Trophoblast cell (in vitro differentiated cells and primary cell): Measurements from ENCODE around the gene NDRG3.

ENCODE experiments used
- DNase-seq, 2 donors: peaks; one replicate each; pipeline ENCODE4 v3.0.0-alpha.2; 2016
- H2AFZ ChIP-seq: 2 replicates; pipeline ENCODE4 v1.6.1; 2013; ENCODE audit warnings: low read length, moderate library complexity, mild to moderate bottlenecking; ENCODE audit not compliant: insufficient read depth, poor library complexity
- H2AK5ac ChIP-seq: 2 replicates; pipeline ENCODE4 v1.6.1; 2013; ENCODE audit warnings: mild to moderate bottlenecking, low read length
- H2BK120ac ChIP-seq: 2 replicates; pipeline ENCODE4 v1.6.1; 2013; ENCODE audit warnings: low read length, mild to moderate bottlenecking, moderate library complexity; ENCODE audit not compliant: insufficient read depth, poor library complexity
- H2BK12ac ChIP-seq: 2 replicates; pipeline ENCODE4 v1.6.1; 2013; ENCODE audit warnings: mild to moderate bottlenecking, low read length, moderate library complexity
- H2BK5ac ChIP-seq: 2 replicates; pipeline ENCODE4 v1.6.1; 2013; ENCODE audit warnings: low read length, low read depth, moderate library complexity, mild to moderate bottlenecking; ENCODE audit not compliant: poor library complexity
- H3K14ac ChIP-seq: 2 replicates; pipeline ENCODE4 v1.6.1; 2013; ENCODE audit warnings: mild to moderate bottlenecking, low read length
- H3K18ac ChIP-seq: 2 replicates; pipeline ENCODE4 v1.6.1; 2013; ENCODE audit warnings: mild to moderate bottlenecking, low read length
- H3K23ac ChIP-seq: 2 replicates; pipeline ENCODE4 v1.6.1; 2013; ENCODE audit warnings: low read length
- H3K27ac ChIP-seq: 2 replicates; pipeline ENCODE4 v1.5.1; 2013; ENCODE audit warnings: low read depth, mild to moderate bottlenecking, inconsistent platforms, low read length, moderate library complexity
- H3K27me3 ChIP-seq: 2 replicates; pipeline ENCODE4 v1.6.1; 2013; ENCODE audit warnings: inconsistent platforms, mild to moderate bottlenecking, low read length, moderate library complexity; ENCODE audit not compliant: insufficient read depth
- H3K36me3 ChIP-seq, 2 experiments: 1 replicate in 1 of 2; 2 replicates in 1 of 2; pipeline ENCODE4 v1.6.1; 2013; ENCODE audit warnings: low read length in 2 of 2, mild to moderate bottlenecking in 2 of 2, moderate library complexity in 1 of 2; ENCODE audit not compliant: insufficient read depth in 2 of 2, control insufficient read depth in 1 of 2
- H3K4ac ChIP-seq: 2 replicates; pipeline ENCODE4 v1.6.1; 2013; ENCODE audit warnings: low read depth, mild to moderate bottlenecking, low read length, moderate library complexity
- H3K4me1 ChIP-seq, 2 experiments: 1 replicate in 1 of 2; 2 replicates in 1 of 2; pipeline ENCODE4 v1.6.1; 2013; ENCODE audit warnings: low read length in 2 of 2, mild to moderate bottlenecking in 2 of 2, moderate library complexity in 1 of 2; ENCODE audit not compliant: insufficient read depth in 2 of 2, control insufficient read depth in 1 of 2
- H3K4me2 ChIP-seq: 2 replicates; pipeline ENCODE4 v1.6.1; 2013; ENCODE audit warnings: inconsistent platforms, mild to moderate bottlenecking, low read length, moderate library complexity
- H3K4me3 ChIP-seq: 2 replicates; pipeline ENCODE4 v1.5.1; 2013; ENCODE audit warnings: mild to moderate bottlenecking, low read depth, low read length, inconsistent platforms
- H3K79me1 ChIP-seq: one replicate; pipeline ENCODE4 v1.6.1; 2013; ENCODE audit warnings: low read length
- H3K79me2 ChIP-seq: 2 replicates; pipeline ENCODE4 v1.6.1; 2013; ENCODE audit warnings: low read length, mild to moderate bottlenecking; ENCODE audit not compliant: control insufficient read depth, insufficient read depth, poor library complexity
- H3K9ac ChIP-seq: 2 replicates; pipeline ENCODE4 v1.6.1; 2013; ENCODE audit warnings: mild to moderate bottlenecking, low read length
- H3K9me3 ChIP-seq: 2 replicates; pipeline ENCODE4 v1.6.1; 2013; ENCODE audit warnings: low read depth, mild to moderate bottlenecking, control low read depth, inconsistent platforms, low read length; ENCODE audit not compliant: insufficient read depth
- H4K12ac ChIP-seq: 2 replicates; pipeline ENCODE4 v1.6.1; 2013; ENCODE audit warnings: low read depth, mild to moderate bottlenecking, low read length, moderate library complexity
- H4K8ac ChIP-seq: 2 replicates; pipeline ENCODE4 v1.6.1; 2013; ENCODE audit warnings: low read depth, mild to moderate bottlenecking, low read length, moderate library complexity
- H4K91ac ChIP-seq: one replicate; pipeline ENCODE4 v1.6.1; 2013; ENCODE audit warnings: low read depth, mild to moderate bottlenecking, low read length, moderate library complexity
- WGBS: extraction: QIAGEN DNeasy Blood & Tissue Kit; methylation state at CpG from one replicate; pipeline ENCODE4 v1.1.7; 2013; ENCODE audit warnings: missing lambda C conversion rate; ENCODE audit not compliant: insufficient read length, insufficient coverage; ENCODE audit errors: extremely low coverage; 5-methylcytosine and 5-hydroxymethylcytosine counted together

The NDRG3 gene

DNA sequence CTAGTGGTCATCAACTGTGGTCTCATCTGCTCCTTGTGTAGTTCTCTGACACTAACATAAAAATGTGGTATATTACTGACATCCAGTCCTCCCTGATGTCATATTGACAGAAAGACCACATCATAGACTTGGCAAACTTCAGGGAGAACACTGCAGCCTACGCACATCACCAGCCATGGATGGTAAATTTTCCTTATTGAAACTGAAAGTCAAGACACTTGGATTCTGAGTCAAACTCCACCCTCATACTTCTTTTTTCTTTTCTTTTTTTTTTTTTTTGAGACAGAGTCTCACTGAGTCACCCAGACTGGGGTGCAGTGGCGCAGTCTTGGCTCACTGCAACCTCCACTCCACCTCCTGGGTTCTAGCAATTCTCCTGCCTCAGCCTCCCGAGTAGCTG lies 25.4 kb downstream of the NDRG3 start:
- no peaks in the 10 kb centered on the region for H3K9me3 ChIP-seq
- H3K14ac ChIP-seq, result no peak overlapping the region
- no peak overlapping the region for H4K8ac ChIP-seq
- no CpG with 5 or more reads among the region's 3 CpGs for WGBS
- peaks cover 0 to 2% of the 10 kb centered on the region in 2 experiments for H3K36me3 ChIP-seq
- no peaks in the 10 kb centered on the region for H3K4me1 ChIP-seq
- no peak overlapping the region for H3K4me2 ChIP-seq
- H3K4me3 ChIP-seq, result no peak overlapping the region
- no peaks in the 10 kb centered on the region for H3K79me2 ChIP-seq
- H3K4ac ChIP-seq, result no peak overlapping the region
- H3K27me3 ChIP-seq, result no peaks in the 10 kb centered on the region
- H4K91ac ChIP-seq, result no peak overlapping the region
- no peak overlapping the region for H2AK5ac ChIP-seq
- no peak overlapping the region for H3K9ac ChIP-seq
- H2BK12ac ChIP-seq, result no peak overlapping the region
- no peak overlapping the region for H4K12ac ChIP-seq
- DNase-seq, result no peak
- no peak overlapping the region for H3K27ac ChIP-seq
- no peak overlapping the region for H2AFZ ChIP-seq
- no peak overlapping the region for H3K23ac ChIP-seq
- H3K79me1 ChIP-seq, result no peaks in the 10 kb centered on the region
- no peak overlapping the region for H2BK5ac ChIP-seq
- no peak overlapping the region for H3K18ac ChIP-seq
- H2BK120ac ChIP-seq, result no peak overlapping the region

DNA sequence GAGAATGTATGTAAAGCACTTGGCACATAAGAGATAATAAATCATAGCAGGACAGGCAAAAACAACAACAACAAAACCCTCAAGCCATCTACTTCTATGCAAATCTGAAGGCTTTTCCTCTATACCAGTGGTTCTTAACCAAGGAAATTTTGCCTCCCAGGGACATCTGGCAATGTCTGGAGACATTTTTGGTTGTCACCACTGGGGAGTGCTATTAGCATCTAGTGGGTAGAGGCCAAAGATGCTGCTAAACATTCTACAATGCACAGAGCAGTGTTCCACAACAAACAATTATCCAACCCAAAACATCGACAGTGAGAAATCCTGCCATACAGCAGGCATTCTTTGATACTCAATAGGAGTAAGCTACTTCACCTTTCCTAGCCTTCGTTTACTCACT lies 28.2 kb downstream of the NDRG3 start:
- Histone ChIP-seq H3K9me3 (no peaks in the 10 kb centered on the region), H4K8ac (no peak overlapping the region), H2BK5ac (no peak overlapping the region), H4K12ac (no peak overlapping the region), H2AFZ (no peak overlapping the region), H3K27ac (no peak overlapping the region), H3K14ac (no peak overlapping the region), H3K4ac (no peak overlapping the region), H3K18ac (no peak overlapping the region), H2AK5ac (no peak overlapping the region), H3K4me3 (no peak overlapping the region), H3K9ac (no peak overlapping the region), H3K27me3 (no peaks in the 10 kb centered on the region), H2BK12ac (no peak overlapping the region), H3K79me1 (no peaks in the 10 kb centered on the region), H3K79me2 (no peaks in the 10 kb centered on the region), H2BK120ac (no peak overlapping the region), H3K36me3 (peaks cover 0 to 2% of the 10 kb centered on the region in 2 experiments), H3K23ac (no peak overlapping the region), H4K91ac (no peak overlapping the region), H3K4me1 (no peaks in the 10 kb centered on the region), H3K4me2 (no peak overlapping the region)
- DNase-seq, result peak in 1 of 2 donors; percentile 14
- WGBS, result no CpG with 5 or more reads among the region's 2 CpGs

DNA sequence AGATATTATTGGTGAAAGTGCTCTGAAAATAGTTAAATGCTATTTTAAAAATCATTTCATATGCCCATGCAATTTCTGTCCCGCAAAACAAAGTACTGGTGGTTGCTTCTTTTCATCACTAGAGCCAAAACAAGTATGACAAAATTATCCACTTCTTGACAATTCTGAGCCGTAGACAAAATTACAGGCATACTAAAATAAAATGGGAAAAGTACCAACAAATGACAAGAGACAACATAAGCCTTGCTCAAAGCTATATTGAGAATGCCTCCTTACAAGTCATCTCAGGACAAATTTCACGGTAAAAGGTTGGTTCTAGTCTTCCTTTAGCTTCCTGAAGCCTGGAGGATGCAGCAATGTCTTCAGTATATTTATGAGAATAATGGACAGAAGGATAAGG lies 28.9 kb downstream of the NDRG3 start:
- Histone ChIP-seq H4K12ac (no peak overlapping the region), H3K14ac (no peak overlapping the region), H2BK120ac (no peak overlapping the region), H3K36me3 (peaks cover 0 to 2% of the 10 kb centered on the region in 2 experiments), H3K79me2 (no peaks in the 10 kb centered on the region), H2AK5ac (no peak overlapping the region), H3K79me1 (no peaks in the 10 kb centered on the region), H3K9ac (no peak overlapping the region), H3K4me3 (no peak overlapping the region), H3K4me2 (no peak overlapping the region), H3K27me3 (no peaks in the 10 kb centered on the region), H3K18ac (no peak overlapping the region), H4K91ac (no peak overlapping the region), H3K4ac (no peak overlapping the region), H2BK12ac (no peak overlapping the region), H3K9me3 (no peaks in the 10 kb centered on the region), H2BK5ac (no peak overlapping the region), H4K8ac (no peak overlapping the region), H3K23ac (no peak overlapping the region), H3K4me1 (no peaks in the 10 kb centered on the region), H2AFZ (no peak overlapping the region), H3K27ac (no peak overlapping the region)
- DNase-seq, result no peak
- no CpG with 5 or more reads among the region's 3 CpGs for WGBS

DNA sequence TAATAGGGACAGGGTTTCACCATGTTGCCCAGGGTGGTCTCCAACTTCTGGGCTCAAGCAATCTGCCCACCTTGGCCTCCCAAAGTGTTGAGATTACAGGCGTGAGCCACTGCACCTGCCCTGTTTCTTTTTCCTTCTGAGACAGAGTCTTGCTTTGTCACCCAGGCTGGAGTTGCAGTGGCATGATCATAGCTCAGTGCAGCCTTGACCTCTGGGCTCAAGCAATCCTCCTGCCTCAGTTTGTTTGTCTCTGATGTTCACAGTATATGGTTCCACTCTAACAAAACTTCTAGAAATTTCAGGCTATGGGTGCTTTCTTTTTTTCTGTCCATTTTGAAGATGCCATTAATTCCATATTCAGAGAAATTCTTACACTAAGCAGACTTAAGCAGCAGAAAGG lies 33.1 kb downstream of the NDRG3 start:
- no peak for DNase-seq

More for the DNA sequence above, 33.1 kb downstream of the NDRG3 start:
- H4K12ac ChIP-seq, result no peak overlapping the region
- H2AK5ac ChIP-seq, result no peak overlapping the region
- no peaks in the 10 kb centered on the region for H3K79me2 ChIP-seq
- no peaks in the 10 kb centered on the region for H3K9me3 ChIP-seq
- H4K91ac ChIP-seq, result no peak overlapping the region
- no peaks in the 10 kb centered on the region for H3K4me1 ChIP-seq
- no peak overlapping the region for H2BK120ac ChIP-seq
- no peak overlapping the region for H3K23ac ChIP-seq
- no peak overlapping the region for H3K14ac ChIP-seq
- H3K4ac ChIP-seq, result no peak overlapping the region
- H3K4me3 ChIP-seq, result no peak overlapping the region
- H3K18ac ChIP-seq, result no peak overlapping the region
- no peaks in the 10 kb centered on the region for H3K27me3 ChIP-seq
- no peak overlapping the region for H2BK5ac ChIP-seq
- no peak overlapping the region for H3K27ac ChIP-seq
- H3K36me3 ChIP-seq, result no peaks in the 10 kb centered on the region
- no peak overlapping the region for H4K8ac ChIP-seq
- no peak overlapping the region for H2AFZ ChIP-seq
- no CpG with 5 or more reads among the region's 1 CpG for WGBS
- H2BK12ac ChIP-seq, result no peak overlapping the region
- H3K79me1 ChIP-seq, result no peaks in the 10 kb centered on the region
- H3K4me2 ChIP-seq, result no peak overlapping the region
- H3K9ac ChIP-seq, result no peak overlapping the region
